GM19099 (cell line): ENCODE results near the gene OR2AE1.

Experiments
- POLR2A ChIP-seq: IDR thresholded peaks from 3 replicates; pipeline ENCODE4 v1.6.1; 2011; ENCODE audit warnings: low read depth; ENCODE audit not compliant: insufficient read length; ENCODE audit errors: extremely low read depth

OR2AE1 gene

DNA sequence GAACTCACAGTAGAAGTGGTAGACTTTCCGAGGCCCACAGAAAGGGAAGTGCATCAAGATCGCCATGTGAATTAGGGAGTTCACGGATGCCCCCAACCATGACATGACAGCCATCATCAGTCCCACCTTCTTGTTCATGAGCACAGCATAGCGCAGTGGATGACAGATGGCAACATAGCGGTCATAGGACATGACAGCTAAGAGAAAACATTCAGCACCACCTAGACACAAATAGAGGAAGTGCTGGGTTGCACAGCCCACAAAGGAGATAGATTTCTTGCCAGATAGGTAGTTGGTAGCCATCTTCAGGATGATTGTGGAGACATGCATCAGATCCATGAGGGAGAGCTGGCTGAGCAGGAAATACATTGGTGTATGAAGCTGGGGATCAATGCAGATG, 342 bp downstream of the OR2AE1 start:
- TF ChIP-seq POLR2A = no peak

DNA sequence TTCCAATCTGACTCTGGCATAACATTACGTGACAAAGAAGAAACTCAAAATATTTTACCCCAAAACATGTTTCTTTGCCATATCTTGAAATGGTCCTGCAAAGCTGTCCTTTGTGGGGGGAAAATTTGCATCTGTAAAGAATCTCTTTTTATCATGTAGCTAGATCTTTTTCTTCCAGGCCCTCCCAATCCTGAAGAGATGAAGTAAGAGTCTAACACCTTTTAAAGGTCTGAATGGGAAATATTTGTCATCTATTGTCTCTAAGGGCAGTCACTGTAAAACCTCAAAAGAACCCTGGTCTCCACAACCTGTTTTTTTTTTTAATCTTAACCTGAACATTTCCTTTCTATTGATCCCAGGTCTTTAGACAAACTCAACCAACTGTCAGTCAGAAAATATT, 8.6 kb downstream of the OR2AE1 start:
- TF ChIP-seq POLR2A = no peak

DNA sequence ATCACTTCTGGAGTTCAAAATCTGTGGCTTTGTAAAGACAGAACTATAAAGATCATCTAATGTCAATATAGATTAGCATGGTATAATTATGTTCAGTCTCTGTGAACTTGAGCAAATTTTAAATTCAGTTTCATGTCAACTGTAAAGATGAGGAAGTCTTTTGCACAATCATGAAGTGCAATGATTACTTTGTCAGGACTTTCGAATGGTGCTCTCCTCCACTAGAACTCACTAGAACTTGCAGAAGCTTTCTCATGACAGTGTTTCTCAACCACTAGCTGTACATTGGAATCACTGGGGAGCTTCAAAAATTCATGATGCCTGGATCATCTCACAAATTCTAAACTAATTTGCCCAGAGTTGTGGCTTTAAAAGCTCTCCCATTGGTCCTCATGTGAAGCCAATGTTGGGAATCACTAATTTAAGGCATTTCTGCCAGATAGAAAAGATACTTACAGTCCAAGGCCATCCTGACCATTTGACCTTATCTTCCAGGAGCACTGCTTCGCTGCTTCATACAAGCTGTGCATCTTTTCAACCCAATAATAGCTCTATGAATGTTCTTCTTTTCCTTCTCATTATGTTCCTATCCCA, 12.9 kb downstream of the OR2AE1 start:
- TF ChIP-seq POLR2A = no peak

DNA sequence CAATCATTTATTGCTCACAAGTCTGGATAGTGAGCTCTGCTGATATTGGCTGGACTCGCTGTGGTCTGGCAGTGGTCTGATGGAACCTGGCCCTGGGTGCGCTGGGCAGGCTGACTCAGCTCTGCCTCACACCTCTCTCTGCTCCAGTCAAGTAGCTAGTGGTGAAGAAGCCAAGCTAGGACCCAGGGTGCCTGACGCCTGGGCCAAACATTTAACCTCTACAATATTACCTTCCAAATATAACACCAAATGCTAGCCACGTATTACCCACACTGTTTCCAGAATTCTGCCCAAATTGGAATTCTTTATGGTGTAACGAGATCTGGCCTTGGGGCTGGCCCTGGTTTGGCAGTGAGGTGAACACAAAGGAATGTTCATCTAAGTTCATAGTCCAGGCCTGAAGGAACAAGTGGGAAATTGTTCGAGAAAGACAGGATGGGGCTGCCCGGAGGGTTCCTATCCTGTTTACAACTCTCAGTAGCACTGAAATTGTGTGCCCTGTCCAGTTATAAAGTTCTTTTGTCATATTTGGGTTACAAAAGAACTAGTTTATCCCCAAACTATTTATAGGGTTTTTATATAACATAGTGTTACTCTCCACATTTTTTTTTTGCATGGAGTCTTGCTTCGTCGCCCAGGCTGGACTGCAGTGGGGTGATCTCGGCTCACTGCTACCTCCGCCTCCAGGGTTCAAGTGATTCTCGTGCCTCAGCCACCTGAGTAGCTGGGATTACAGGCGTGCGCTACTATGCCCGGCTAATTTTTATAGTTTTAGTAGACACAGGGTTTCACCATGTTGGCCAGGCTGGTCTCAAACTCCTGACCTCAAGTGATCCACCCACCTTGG, 16.3 kb downstream of the OR2AE1 start:
- no peak for TF ChIP-seq POLR2A

DNA sequence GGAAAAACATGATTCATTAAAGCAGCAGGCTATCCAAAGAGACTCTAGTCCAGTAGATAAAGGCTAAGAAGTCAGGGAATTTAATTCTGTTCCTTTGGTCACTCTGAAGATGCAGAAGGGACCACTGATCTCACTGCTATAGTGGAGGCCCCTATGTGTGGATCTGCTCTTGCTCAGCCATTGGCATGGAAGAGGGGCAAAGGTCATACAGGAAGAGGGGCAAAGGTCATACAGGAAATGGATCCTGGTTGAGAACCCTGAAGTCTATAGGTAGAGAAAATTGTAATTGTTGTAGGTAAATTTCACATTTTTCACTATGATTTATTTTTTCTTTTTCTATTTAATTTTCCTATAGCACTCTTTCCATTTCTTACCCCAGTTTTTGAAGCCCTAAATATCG, 21.6 kb downstream of the OR2AE1 start:
- TF ChIP-seq POLR2A = no peak

DNA sequence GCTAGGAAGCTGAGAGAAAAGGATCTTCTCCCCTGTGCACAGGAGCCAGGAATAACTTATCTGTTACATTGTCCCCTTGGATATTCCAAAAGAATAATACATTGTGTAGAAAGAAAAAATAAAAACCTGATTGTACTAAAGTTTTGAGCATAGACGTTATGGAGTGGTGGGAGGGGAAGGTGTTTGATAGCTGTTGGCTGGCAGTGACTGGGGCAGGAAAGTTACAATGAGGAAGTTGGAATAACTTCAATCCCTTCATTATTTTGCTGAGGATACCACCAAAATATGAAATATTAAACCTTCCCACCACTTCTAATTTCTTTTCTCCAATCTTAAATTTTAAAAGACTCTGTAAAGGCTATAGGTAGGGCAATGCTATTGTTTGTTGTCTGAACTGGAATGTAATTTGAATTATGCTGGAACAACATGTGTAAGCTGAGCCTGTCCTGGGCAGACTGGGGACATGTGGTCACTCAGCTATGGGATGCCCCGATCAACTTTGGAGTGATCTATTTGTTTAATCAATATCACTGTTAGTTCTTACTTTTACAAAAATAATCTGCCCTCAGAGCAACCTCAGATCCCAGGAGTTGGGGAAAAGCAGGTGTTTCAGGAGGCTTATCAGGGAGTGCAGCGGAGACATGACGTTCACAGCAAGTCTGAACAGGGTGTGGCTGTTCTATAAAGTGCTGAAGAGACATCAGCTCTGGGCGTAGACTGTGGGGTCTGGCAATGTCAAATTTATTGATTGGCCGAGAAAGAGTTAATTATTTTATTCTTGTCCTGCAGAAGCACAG, 28.2 kb downstream of the OR2AE1 start:
- no peak for TF ChIP-seq POLR2A

DNA sequence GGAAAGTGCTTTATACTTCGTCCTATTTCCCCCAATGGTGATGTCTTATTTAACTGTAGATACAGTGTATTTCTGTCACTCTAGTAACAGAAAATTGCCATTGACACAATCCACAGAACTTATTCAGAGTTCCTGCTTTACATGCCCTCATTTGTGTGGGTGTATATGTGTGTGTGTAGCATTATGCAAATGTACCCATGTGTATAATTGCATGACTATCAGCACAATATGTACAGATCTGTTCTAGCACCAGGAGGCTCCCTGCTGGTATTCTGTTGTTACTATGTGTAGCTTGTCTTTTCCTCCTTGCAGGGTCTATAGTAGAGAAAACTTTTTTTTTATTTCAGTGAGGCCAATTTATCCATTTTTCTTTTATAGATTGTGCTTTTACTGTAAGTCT, 32.5 kb downstream of the OR2AE1 start:
- no peak for TF ChIP-seq POLR2A

DNA sequence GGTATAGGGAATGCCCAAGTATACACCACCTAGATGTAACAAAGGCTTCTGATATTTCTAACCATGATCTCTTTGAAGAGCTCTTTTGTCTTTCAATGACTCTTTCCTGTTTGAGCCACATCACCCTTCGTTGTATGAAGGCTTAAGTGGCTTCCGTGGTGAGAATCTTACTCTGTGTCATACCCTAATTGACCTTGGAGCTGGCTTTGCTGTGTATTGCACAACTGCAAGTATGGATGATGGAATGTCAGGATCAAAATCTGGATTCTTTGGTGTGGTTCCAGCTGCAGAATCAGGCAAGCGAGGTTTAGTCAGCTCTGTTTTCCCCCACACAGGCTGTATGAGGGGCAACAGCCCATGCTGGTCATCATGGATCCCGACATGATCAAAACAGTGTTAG, 33.0 kb downstream of the OR2AE1 start:
- no peak for TF ChIP-seq POLR2A

DNA sequence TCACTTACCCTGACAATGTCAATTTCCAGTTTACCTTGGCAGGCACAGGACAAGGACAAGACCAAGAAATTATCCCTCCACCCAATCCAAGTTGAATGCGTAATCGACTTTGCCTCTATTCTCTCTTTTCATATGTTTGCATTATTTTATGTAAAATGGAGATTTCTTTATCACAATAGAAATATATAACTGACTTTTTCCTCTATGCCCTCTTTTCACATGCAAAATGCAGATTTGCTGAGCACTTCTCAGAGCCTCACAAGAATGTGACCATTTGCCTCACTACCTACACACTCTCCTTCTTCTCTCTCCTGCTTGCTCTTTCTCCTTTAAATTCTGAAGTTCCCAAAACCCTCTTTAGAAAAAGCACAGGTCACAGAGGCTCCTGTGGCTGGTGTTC, 33.9 kb downstream of the OR2AE1 start:
- TF ChIP-seq POLR2A = no peak

DNA sequence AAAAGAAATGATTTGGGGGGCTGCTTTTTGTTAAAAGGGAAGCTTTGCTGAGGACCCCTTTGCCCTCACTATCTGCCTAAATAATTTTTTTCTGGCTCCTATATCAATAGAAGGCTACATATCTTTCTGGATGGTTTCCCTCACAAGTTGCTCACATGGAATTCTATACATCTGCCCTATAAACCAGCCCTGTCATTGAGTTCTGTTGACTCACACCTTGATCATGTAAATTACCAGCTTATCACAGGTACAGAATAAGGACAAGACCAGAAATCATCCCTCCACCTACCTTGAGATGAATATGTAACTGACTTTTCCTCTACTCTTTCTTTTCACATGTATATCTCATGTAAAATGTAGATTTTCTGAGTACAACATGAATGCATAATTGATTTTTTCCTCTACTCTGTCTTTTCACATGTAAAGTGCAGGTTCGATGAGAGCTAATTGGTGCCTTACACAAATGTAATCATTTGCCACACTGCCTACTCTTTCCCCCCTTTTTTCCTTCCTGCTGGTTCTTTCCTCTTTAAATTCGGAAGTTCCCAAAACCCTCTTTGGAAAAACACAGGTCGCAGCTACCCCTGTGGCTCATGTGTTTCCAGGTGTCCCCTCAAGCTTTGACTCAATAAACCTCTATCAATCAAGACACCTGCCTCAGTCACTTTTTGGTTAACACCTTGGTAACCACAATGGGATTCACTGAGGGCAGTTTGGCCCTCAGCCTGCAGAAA, 36.5 kb downstream of the OR2AE1 start:
- TF ChIP-seq POLR2A = no peak

DNA sequence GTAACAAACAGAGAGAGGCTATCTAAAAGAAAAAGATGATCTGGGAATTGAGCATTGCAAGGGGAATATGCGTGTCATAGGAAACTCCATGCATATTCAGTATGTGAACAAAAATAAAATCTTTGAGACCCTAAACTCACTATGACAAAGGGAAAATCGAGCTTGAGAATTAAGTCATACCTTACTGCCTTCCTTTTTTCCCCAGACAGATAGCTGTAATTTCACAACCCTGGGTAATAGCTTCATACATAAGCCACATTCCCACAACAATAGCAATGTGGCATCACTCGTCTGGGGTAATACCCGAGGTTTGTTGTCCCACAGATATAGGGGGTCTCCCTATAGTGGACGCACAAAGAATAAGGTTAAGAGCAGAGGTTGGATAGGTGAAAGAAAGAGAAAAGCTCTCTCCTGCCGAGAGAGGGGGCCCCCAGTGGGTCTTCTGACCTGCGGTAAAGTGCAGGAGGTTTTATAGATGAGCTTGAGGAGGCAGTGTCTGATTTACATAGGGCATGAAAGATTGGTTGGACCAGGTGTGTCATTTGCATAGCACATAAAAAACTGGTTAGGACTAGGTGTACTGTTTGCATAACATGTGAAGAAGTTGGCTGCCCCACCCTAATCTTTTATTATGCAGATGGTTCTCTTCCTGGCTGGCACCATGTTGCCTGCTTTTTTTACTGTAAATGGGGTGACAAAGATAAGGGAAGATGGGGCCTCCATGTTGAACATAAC, 37.4 kb downstream of the OR2AE1 start:
- TF ChIP-seq POLR2A = no peak

DNA sequence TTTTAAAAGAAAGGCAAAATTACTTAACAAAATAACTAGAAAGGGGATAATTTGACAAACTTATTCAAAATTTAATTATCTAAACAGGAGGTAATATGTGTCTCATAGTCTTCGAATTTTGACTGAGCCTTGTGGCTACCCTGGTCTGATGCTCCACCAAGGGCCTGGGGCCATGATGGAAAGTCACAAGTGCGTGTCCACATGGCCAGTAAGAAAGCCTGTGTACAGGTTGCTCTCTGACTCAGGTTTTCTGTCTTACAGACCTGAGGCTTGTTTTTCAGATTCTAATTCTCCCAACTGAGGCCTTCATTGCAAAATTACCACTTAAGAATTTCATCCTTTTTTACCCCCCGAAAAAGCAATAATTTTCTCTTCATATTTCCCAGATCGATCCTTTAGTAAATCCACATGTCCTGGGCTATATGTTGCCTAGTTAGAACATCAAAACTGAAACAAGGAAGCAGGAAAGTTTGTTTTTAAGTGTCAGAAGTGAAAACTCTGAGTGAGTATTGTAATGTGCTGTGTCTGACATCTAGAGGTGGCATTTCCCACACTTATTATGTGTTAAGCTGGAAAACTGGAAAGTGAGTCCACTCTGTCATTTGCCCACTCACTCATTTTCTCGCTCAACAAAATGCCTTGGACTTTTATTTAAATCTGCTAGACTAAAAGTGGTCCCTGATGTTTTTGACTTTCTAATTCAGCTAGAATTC, 39.0 kb downstream of the OR2AE1 start:
- TF ChIP-seq POLR2A = no peak

DNA sequence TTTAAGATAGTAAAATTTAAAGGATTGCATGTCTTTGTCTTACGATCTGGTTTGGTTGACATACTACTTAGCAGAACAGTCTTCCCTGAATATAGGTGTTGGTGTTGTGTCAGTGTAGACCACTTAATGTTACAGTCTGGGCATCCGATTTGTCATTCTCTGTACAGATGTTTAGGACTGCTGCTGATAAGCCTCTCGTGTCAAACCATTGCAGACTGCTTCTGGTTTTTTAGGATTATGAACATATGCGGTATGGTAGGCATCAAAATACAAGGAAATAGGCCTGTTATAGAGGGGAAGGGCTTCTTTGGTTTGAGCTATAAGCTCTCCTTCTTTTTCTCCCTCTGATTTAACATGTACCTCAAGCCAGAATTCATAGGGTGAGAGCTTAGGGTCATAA, 41.6 kb downstream of the OR2AE1 start:
- no peak for TF ChIP-seq POLR2A

DNA sequence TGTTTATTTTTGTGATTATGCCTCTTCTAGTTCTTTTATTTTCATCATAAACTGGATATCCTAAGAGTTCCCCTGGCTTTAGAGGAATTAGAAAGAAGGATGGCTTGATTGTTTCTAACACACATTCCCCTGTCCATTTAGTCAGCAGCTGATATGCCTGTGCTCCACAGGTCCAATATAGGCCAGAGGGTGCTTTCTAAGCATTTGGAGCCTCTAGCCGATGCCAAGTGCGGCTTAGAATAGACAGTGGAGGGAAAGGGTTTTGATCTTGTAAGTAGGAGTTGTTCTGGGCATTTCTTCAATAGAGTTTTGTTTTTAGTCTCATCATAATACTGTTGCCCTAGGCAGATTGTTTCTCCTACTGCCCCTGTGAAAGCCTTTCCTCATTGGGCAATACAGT, 42.5 kb downstream of the OR2AE1 start:
- TF ChIP-seq POLR2A = no peak
